Smooth muscle cell (in vitro differentiated cells): Measurements from ENCODE around the gene RGS3. TPM values are rescaled to one million over a fixed set of nuclear protein-coding genes. Genes with fewer than 3 reads are reported as not detected.
"Not testable (repeated sequence)": the region's sequence is repeated elsewhere in the genome, so short reads cannot be mapped to it uniquely, and the experiment has no call there.

Source experiments
- DNase-seq: peaks from one replicate; lab custom pipeline; 2025; ENCODE audit not compliant: unreplicated experiment; lab: John Stamatoyannopoulos, UW
- H2AFZ ChIP-seq: fragments of 200-600 bp; sonication (generic); 2 replicates; pipeline ENCODE4 v1.6.0; 2016; ENCODE audit warnings: antibody characterized with exemption, low read depth, mild to moderate bottlenecking
- H3F3A ChIP-seq: fragments of 200-600 bp; sonication (generic); 2 replicates; pipeline ENCODE4 v1.6.0; 2017; ENCODE audit warnings: antibody characterized with exemption, low read depth
- H3K27ac ChIP-seq: fragments of 200-600 bp; sonication (generic); 2 replicates; pipeline ENCODE4 v1.5.1; 2016; ENCODE audit warnings: low read depth, mild to moderate bottlenecking
- H3K27me3 ChIP-seq: fragments of 200-600 bp; sonication (generic); 2 replicates; pipeline ENCODE4 v1.6.1; 2016; ENCODE audit warnings: low read depth, mild to moderate bottlenecking
- H3K36me3 ChIP-seq: fragments of 200-600 bp; sonication (generic); 2 replicates; pipeline ENCODE4 v1.5.1; 2016; ENCODE audit warnings: low read depth
- H3K4me1 ChIP-seq: fragments of 200-600 bp; sonication (generic); 2 replicates; pipeline ENCODE4 v1.5.1; 2016; ENCODE audit warnings: low read depth
- H3K4me2 ChIP-seq: fragments of 200-600 bp; sonication (generic); 2 replicates; pipeline ENCODE4 v1.6.0; 2016; ENCODE audit warnings: mild to moderate bottlenecking
- H3K4me3 ChIP-seq: fragments of 200-600 bp; sonication (generic); 2 replicates; pipeline ENCODE4 v1.5.1; 2016; ENCODE audit warnings: mild to moderate bottlenecking
- H3K79me2 ChIP-seq: fragments of 200-600 bp; sonication (generic); 2 replicates; pipeline ENCODE4 v1.6.0; 2016; ENCODE audit warnings: low read depth, mild to moderate bottlenecking
- H3K9ac ChIP-seq: fragments of 200-600 bp; sonication (generic); 2 replicates; pipeline ENCODE4 v1.6.0; 2016; ENCODE audit warnings: low read depth
- H3K9me3 ChIP-seq: fragments of 200-600 bp; sonication (generic); replicated peaks from 2 replicates; pipeline ENCODE4 v1.5.1; 2016; ENCODE audit warnings: low read depth
- H4K20me1 ChIP-seq: fragments of 200-600 bp; sonication (generic); 2 replicates; pipeline ENCODE4 v1.6.0; 2016; ENCODE audit warnings: low read depth
- WGBS: methylation state at CpG from one replicate; pipeline ENCODE4 v1.1.7; 2016; ENCODE audit warnings: low lambda C conversion rate; 5-methylcytosine and 5-hydroxymethylcytosine counted together
- polyA plus RNA-seq: library from polyadenylated mRNA; unstranded; fragments of >200 nt; fragmentation: Nextera tagmentation; extraction: Ambion mirVana; gene quantifications from 2 replicates; pipeline ENCODE4 v1.2.1, GENCODE V29; 2016
- total RNA-seq: library from RNA; depleted of rRNA; stranded (reverse); fragments of >200 nt; gene quantifications from 2 replicates; pipeline ENCODE4 v1.2.3, GENCODE V29; 2014
- TF ChIP-seq, protein P1 (sequence below): fragments of 200-600 bp; sonication (generic); IDR thresholded peaks from 2 replicates; pipeline ENCODE4 v1.5.1; 2017; ENCODE audit warnings: borderline replicate concordance, mild to moderate bottlenecking, antibody characterized with exemption; ENCODE audit not compliant: insufficient read depth, poor library complexity, severe bottlenecking

RGS3 gene
- total and polyA plus RNA-seq, 2 experiments from 2014 or later: 43.8 to 108 TPM

DNA sequence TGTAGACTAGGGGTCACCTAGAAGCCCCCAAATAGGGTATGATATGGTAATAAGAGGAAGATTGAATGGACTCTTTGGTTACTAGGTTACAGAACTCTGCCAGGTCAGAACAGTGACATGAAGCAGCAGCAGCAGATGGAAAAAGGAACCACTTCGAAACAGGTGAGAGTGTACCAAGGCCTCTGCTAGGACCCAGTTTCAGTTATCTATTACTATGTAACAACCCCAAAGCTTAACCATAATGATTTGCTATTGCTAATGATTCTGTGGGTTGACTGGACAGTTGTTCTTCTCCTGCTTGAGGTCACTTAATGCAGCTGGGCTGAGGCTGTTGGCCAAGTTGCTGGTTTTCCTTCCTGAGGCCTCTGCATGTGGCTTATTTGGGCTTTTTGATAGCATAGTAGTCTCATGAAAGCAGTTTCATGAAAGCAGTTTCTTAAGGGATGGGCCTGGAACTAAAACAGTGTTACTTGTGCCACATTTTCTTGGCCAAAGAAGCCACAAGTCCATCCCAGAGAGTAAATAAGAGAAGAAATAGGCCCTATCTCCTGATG, 35.4 kb upstream of the RGS3 start:
- no peak overlapping the region for H3K4me3 ChIP-seq
- no peaks in the 10 kb centered on the region for H3F3A ChIP-seq
- H3K79me2 ChIP-seq: no peaks in the 10 kb centered on the region
- no peaks in the 10 kb centered on the region for H3K36me3 ChIP-seq
- DNase-seq: no peak
- H3K27me3 ChIP-seq: peaks cover 6% of the 10 kb centered on the region
- no peak overlapping the region for H3K4me2 ChIP-seq
- peaks cover 9% of the 10 kb centered on the region for H3K4me1 ChIP-seq
- H2AFZ ChIP-seq: no peak overlapping the region
- H3K9me3 ChIP-seq: no peaks in the 10 kb centered on the region
- TF ChIP-seq, protein P1, sequence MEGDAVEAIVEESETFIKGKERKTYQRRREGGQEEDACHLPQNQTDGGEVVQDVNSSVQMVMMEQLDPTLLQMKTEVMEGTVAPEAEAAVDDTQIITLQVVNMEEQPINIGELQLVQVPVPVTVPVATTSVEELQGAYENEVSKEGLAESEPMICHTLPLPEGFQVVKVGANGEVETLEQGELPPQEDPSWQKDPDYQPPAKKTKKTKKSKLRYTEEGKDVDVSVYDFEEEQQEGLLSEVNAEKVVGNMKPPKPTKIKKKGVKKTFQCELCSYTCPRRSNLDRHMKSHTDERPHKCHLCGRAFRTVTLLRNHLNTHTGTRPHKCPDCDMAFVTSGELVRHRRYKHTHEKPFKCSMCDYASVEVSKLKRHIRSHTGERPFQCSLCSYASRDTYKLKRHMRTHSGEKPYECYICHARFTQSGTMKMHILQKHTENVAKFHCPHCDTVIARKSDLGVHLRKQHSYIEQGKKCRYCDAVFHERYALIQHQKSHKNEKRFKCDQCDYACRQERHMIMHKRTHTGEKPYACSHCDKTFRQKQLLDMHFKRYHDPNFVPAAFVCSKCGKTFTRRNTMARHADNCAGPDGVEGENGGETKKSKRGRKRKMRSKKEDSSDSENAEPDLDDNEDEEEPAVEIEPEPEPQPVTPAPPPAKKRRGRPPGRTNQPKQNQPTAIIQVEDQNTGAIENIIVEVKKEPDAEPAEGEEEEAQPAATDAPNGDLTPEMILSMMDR: no peak
- no peak overlapping the region for H3K27ac ChIP-seq
- no peak overlapping the region for H3K9ac ChIP-seq
- WGBS: 92% methylated on average over 1 of the region's 1 CpG
- H4K20me1 ChIP-seq: no peaks in the 10 kb centered on the region

DNA sequence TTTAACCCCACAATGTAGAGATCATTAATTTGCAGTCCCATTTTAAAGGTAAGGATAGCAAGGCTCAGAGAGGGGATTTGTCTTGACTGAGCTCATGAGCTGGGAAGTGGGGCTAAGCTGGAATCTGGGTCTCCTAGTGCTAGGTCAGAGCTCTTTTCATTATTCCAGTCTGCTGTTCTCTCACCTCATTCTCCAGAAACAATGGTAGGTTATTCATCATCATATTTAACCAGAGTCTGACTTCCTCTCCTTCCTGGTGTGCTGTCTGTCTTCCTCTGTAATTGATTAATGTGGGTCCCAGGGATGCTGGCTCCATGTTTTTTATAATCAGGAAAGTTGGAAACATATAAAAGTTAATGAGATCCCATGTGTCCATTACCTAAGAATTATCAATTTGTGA, 32.3 kb upstream of the RGS3 start:
- H3K4me3 ChIP-seq: no peak overlapping the region
- peaks cover 6% of the 10 kb centered on the region for H3K27me3 ChIP-seq
- H3K27ac ChIP-seq: no peak overlapping the region
- no peaks in the 10 kb centered on the region for H3K4me1 ChIP-seq
- H3K4me2 ChIP-seq: no peak overlapping the region
- TF ChIP-seq, protein P1: no peak
- no peaks in the 10 kb centered on the region for H4K20me1 ChIP-seq
- H3K36me3 ChIP-seq: no peaks in the 10 kb centered on the region
- H3F3A ChIP-seq: no peaks in the 10 kb centered on the region
- no peaks in the 10 kb centered on the region for H3K79me2 ChIP-seq
- no peaks in the 10 kb centered on the region for H3K9me3 ChIP-seq
- no peak overlapping the region for H3K9ac ChIP-seq
- H2AFZ ChIP-seq: no peak overlapping the region
- no peak for DNase-seq

DNA sequence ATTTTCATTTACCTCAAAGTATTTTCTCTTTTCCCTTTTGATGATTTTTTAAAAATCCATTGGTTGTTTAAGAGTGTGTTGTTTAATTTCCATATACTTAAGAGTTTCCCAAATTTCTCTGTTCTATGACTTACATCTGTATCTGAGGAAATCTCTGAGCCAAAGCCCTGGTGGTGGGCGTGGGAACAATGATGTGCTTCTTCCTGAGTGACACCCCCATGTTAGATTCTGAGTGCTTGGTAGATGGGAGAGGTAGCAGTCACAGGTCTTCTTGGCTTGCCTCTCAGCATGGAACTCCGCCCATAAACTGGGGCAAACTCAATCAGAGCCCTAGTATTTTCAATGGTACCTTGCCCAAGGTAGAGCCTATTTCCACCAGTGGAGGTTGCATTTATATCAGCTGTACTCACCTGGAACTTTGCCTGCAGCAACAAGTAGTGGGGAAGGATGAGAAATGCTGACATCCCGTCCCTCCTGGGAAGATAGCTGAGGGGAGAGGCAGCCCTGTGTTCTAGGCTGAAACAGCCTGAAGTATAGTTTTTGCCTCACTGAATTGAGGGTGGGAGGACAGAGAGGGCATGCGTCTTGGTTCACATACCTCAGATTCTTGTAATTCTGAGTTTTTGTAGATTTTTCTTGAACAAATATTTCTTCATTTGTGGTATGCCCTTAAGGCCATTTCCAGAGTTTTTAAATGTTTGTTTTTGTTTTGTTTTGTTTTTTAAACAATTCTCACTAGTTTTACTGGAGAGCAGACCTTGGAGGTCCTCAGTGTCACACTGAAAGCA, 26.6 kb upstream of the RGS3 start:
- Histone ChIP-seq H3K9ac (no peak overlapping the region), H3K79me2 (no peaks in the 10 kb centered on the region)

DNA sequence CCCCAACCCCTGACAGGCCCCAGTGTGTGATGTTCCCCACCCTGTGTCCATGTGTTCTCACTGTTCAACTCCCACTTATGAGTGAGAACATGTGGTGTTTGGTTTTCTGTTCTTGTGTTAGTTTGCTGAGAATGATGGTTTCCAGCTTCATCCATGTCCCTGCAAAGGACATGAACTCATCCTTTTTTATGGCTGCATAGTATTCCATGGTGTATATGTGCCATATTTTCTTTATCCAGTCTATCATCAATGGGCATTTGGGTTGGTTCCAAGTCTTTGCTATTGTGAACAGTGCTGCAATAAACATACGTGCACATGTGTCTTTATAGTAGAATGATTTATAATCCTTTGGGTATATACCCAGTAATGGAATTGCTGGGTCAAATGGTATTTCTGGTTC, 25.8 kb upstream of the RGS3 start:
- H2AFZ ChIP-seq, H3K27ac ChIP-seq, H3K36me3 ChIP-seq, H3K4me2 ChIP-seq, H3F3A ChIP-seq, H3K27me3 ChIP-seq, H3K79me2 ChIP-seq, H3K9me3 ChIP-seq, H4K20me1 ChIP-seq, H3K9ac ChIP-seq, H3K4me3 ChIP-seq, H3K4me1 ChIP-seq, DNase-seq: not testable (repeated sequence)
- 96% methylated on average over 1 of the region's 1 CpG for WGBS

More for the DNA sequence above, 26.6 kb upstream of the RGS3 start:
- no peak overlapping the region for H3K4me3 ChIP-seq
- WGBS: 66% methylated on average over 4 of the region's 4 CpGs
- H4K20me1 ChIP-seq: no peaks in the 10 kb centered on the region
- no peaks in the 10 kb centered on the region for H3K4me1 ChIP-seq
- no peaks in the 10 kb centered on the region for H3F3A ChIP-seq
- TF ChIP-seq, protein P1: no peak
- H3K27me3 ChIP-seq: peaks cover 6% of the 10 kb centered on the region
- H3K36me3 ChIP-seq: no peaks in the 10 kb centered on the region
- H2AFZ ChIP-seq: no peak overlapping the region
- no peak for DNase-seq
- no peak overlapping the region for H3K4me2 ChIP-seq
- H3K27ac ChIP-seq: no peak overlapping the region
- H3K9me3 ChIP-seq: no peaks in the 10 kb centered on the region
